ENCODE measurements around the gene GLIS1. TPM values are rescaled to one million over a fixed set of nuclear protein-coding genes. Genes with fewer than 3 reads are reported as not detected.

Gene GLIS1
- total RNA-seq, 4 donors from 2014 or later, result 0.59 to 3.9 (median 0.75) TPM

DNA sequence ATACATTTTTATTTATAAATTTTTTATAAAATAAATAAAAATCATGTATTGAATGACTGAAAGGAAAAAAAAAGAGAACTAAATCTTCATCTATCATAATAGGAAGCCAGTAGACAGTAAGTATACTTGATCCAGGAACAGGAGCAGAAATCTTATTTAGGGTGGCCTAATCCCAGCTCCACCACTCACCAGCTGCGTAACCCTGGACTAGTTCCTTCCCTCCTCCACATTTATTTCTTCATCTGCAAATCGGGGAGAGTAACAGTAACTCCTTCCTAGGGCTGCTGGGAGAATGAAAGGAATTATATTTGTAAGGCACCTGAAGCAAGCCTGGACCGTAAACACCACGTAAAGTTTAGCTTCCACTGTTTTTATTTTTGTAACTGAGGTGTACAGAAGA lies 17.9 kb downstream of the GLIS1 start:
- no peak for TF ChIP-seq EP300 (IDR thresholded peaks at IDR 0.05)
- TF ChIP-seq, protein P1, sequence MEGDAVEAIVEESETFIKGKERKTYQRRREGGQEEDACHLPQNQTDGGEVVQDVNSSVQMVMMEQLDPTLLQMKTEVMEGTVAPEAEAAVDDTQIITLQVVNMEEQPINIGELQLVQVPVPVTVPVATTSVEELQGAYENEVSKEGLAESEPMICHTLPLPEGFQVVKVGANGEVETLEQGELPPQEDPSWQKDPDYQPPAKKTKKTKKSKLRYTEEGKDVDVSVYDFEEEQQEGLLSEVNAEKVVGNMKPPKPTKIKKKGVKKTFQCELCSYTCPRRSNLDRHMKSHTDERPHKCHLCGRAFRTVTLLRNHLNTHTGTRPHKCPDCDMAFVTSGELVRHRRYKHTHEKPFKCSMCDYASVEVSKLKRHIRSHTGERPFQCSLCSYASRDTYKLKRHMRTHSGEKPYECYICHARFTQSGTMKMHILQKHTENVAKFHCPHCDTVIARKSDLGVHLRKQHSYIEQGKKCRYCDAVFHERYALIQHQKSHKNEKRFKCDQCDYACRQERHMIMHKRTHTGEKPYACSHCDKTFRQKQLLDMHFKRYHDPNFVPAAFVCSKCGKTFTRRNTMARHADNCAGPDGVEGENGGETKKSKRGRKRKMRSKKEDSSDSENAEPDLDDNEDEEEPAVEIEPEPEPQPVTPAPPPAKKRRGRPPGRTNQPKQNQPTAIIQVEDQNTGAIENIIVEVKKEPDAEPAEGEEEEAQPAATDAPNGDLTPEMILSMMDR (IDR thresholded peaks at IDR 0.05), result no peak
- no peak for TF ChIP-seq POLR2A (IDR thresholded peaks at IDR 0.05)
- H3K4me3 ChIP-seq, result no peak overlapping the region
- no peaks in the 10 kb centered on the region for H3K27me3 ChIP-seq
- H3K4me1 ChIP-seq, result no peaks in the 10 kb centered on the region
- 71 to 78% methylated on average over 4 of the region's 4 CpGs for WGBS, 2 donors
- H3K36me3 ChIP-seq, result no peaks in the 10 kb centered on the region
- H3K27ac ChIP-seq, result no peak overlapping the region
- DNase-seq (ENCODE audit: low spot score in 2 of 2), result no peak
- no peaks in the 10 kb centered on the region for H3K9me3 ChIP-seq

DNA sequence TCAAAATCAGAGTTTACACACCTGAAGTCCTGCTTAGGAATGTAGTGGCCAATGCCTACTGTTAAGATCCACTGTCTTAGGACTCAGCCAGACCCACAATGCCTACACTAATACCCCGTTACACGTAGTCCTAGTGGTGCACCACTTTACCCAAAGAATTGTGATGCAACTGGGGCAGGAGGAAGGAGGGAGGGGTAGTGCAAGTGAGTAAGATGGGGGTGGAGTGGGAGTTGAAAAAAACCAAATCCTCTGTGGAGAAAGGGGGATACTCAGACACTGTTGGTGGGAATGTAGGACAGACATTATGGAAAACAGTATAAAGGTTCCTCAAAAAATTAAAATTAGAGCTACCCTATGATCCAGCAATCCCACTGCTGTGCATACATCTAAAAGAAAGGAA lies 19.5 kb downstream of the GLIS1 start:
- H3K4me3 ChIP-seq, result no peak overlapping the region
- TF ChIP-seq, protein P1 (IDR thresholded peaks at IDR 0.05), result no peak
- TF ChIP-seq POLR2A (IDR thresholded peaks at IDR 0.05) (no peak), EP300 (IDR thresholded peaks at IDR 0.05) (no peak)
- no peak for DNase-seq (ENCODE audit: low spot score in 2 of 2)
- no peak overlapping the region for H3K27ac ChIP-seq
- 66 to 90% methylated on average over 2 of the region's 2 CpGs for WGBS, 2 donors
- peaks cover 0 to 4% of the 10 kb centered on the region in 2 donors for H3K27me3 ChIP-seq
- no peaks in the 10 kb centered on the region for H3K4me1 ChIP-seq
- no peaks in the 10 kb centered on the region for H3K36me3 ChIP-seq
- H3K9me3 ChIP-seq, result no peaks in the 10 kb centered on the region

DNA sequence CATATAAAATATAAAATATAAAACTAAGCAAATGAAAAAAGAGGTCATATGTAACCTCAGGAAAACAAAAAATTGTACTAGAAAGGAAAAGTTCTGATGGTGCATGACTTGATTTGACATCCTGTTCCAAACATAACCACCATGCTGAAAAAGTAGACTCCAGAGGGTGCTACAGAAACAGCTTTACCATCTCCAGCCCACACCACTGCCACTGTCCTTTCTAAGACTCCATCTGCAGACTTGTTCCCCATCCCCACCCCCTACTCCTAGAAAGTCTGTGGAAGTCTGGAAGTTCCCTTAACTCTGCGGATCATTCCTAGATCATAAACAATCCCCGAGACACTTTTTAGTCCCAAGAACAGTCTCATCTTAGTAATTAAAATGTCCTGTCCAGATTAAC lies 20.5 kb downstream of the GLIS1 start:
- no peak for DNase-seq (ENCODE audit: low spot score in 2 of 2)
- TF ChIP-seq EP300 (IDR thresholded peaks at IDR 0.05) (no peak), POLR2A (IDR thresholded peaks at IDR 0.05) (no peak)
- TF ChIP-seq, protein P1 (IDR thresholded peaks at IDR 0.05), result no peak
- H3K4me3 ChIP-seq, result no peak overlapping the region
- H3K27me3 ChIP-seq, result peaks cover 0 to 5% of the 10 kb centered on the region in 2 donors
- no peaks in the 10 kb centered on the region for H3K9me3 ChIP-seq
- no peaks in the 10 kb centered on the region for H3K36me3 ChIP-seq
- no peak overlapping the region for H3K27ac ChIP-seq
- no peaks in the 10 kb centered on the region for H3K4me1 ChIP-seq
- WGBS, 2 donors, result 75 to 82% methylated on average over 2 of the region's 2 CpGs

DNA sequence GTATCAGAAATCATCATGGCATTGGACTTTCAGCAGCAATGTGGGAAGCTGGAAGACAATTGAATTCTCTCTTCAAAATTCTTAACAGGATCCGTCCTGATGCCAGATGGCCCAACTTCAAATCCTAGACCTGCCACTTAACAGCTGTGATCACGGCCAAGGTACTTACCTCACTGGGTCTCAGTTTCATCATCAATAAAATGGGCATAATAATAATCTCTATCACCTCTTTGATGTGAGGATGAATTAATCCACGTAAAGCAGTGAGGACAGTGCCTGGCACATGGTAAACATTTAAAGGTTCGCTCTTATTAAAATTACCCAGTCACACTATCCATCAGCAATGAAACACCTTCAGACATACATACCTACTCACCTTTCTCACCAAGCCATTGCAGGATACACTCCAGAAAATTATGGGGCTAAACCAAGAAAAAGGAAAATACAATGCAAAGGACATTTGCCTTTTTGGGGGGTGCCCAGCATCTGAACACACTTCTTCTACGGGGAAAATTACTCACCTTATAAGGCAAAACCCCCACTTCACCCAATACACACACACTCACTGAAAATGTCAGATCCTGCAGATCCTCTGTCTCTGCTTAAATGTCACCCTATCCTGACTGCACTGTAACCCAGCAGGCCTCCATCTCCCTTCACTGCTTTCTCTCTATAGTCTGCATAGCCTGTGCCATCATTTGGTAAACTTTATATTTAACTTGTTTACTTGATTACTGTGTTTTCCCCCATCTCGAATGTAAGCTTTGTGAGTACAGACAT lies 21.7 kb downstream of the GLIS1 start:
- Histone ChIP-seq H3K4me1 (no peaks in the 10 kb centered on the region), H3K36me3 (no peaks in the 10 kb centered on the region), H3K27me3 (peaks cover 0 to 5% of the 10 kb centered on the region in 2 donors), H3K9me3 (no peaks in the 10 kb centered on the region), H3K27ac (no peak overlapping the region), H3K4me3 (no peak overlapping the region)
- WGBS, 2 donors, result 83 to 90% methylated on average over 6 of the region's 6 CpGs
- TF ChIP-seq, protein P1 (IDR thresholded peaks at IDR 0.05), result no peak
- TF ChIP-seq EP300 (IDR thresholded peaks at IDR 0.05) (no peak), POLR2A (IDR thresholded peaks at IDR 0.05) (no peak)
- DNase-seq (ENCODE audit: low spot score in 2 of 2), result no peak

DNA sequence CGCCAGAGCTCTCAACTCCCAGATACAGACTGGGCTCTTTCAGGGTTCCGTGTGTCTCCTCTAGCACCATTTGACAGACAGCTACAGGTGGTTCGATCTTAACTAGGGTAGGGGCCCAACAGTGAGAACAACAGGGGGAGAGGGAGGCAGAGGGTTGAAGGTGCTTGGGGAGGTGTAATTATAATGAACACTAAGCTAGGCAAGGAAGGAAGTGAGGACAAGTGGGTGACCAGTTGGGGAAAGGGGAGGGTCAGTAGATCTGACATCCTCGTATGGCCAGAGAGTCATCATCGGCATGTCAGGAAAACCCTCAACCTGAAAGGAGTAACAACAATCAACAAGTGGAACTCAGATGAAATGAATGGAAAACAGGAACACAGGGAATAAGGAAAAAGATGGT lies 22.8 kb downstream of the GLIS1 start:
- no peak overlapping the region for H3K4me3 ChIP-seq
- no peak overlapping the region for H3K27ac ChIP-seq
- no peaks in the 10 kb centered on the region for H3K36me3 ChIP-seq
- no peaks in the 10 kb centered on the region for H3K4me1 ChIP-seq
- H3K9me3 ChIP-seq, result no peaks in the 10 kb centered on the region
- peaks cover 0 to 5% of the 10 kb centered on the region in 2 donors for H3K27me3 ChIP-seq
- 79 to 87% methylated on average over 5 of the region's 5 CpGs for WGBS, 2 donors
- no peak for DNase-seq (ENCODE audit: low spot score in 2 of 2)
- no peak for TF ChIP-seq POLR2A (IDR thresholded peaks at IDR 0.05)
- TF ChIP-seq, protein P1 (IDR thresholded peaks at IDR 0.05), result no peak
- TF ChIP-seq EP300 (IDR thresholded peaks at IDR 0.05), result no peak
